NCI-H1417 (cell line): ENCODE measurements around the gene FBN1.

ENCODE experiments used
- DNase-seq, 3 experiments: peaks; one replicate each; lab custom pipeline; 2025; lab: John Stamatoyannopoulos, UW

Gene FBN1

DNA sequence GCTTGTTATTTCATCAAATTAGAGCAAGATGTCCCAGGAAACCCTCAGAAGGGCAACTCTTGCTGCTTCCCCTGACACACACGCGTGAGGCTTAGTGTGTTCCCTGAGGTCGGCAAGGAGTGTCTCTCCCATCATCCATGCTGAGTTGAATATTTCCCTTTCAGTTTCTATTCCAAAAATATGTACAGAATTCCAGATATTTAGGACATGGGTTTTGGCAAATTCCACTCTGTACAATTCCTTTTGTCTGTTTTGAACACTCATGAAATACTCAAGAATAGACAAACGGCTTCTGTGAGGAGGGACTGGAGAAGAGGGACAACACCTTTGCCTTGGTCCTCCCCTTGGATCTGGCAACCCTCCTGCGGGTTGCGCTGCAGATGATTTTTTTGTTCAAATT, 176.2 kb downstream of the FBN1 start:
- DNase-seq = no peak

DNA sequence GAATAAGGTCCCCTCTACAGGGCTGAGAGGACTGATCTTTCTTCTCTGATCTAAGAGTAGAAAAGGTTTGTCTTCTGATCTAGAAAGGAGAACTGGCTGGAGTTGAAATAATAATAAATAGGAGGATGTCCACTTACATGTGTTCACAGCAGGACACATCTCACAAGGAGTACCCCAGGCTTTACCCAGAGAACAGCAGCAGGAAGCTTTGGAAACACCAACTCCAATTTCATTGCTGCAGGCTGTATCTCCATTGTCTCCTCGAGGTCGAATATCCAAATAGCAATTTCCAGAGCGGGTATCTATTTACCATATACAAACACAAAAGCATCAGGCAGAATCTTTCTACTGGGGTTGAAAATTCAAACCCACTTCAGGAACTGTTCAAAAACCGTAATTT, 177.7 kb downstream of the FBN1 start:
- DNase-seq = peak in 1 of 3 experiments; percentile 24

DNA sequence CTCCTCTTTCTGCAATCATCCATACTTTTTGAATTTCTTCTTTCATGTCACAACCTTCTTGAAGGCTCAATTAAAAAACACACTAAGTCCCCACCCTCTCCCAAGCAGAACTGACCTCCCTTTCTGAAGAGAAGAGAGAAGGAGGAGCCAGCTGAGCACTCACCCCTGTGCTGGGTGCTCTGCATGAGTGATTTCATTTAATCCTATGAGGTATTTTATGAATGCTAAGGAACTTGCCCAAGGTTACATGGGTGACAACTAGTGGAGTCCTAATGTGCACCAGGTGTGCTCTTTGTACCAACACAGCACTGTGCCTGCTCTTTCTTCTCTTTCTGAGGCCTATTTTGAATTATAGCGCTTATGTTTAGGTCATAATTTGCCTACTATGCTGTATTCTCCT, 178.7 kb downstream of the FBN1 start:
- no peak for DNase-seq

DNA sequence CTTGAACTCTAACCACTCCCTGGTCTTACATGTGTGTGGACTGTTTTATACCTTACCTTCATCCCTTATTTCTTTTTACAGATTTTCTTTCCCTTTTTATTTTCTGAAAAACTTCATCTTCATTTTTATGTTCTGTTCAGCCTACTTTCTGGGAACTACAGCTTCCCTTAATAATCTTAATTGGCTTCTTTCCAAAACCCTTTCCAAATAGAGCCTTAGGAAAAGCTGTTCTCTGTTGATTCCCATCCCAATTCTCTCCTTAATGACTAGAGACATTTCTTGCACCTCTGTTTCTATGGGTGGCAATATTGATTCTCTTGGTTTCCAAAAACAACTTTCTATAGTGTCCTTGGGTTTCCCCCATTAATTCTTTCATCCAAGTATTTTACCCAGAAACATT, 179.4 kb downstream of the FBN1 start:
- no peak for DNase-seq

DNA sequence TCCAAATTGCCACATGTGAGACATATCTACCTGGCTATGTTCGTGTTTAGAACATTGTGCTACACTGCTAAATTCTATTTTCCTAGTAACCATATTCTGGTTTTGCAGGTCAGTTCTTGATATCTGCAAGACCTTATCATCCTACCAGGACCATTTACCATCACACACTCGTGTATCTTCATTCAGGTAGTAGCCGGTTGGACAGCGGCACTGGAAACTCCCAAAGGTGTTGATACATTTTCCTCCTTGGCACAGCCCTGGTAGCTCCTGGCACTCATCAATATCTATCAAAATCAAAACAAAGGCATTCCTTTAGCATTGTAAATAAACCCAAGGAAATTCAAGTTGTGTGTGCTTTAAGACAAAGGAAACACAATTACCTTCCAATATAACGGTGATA, 180.1 kb downstream of the FBN1 start:
- no peak for DNase-seq

DNA sequence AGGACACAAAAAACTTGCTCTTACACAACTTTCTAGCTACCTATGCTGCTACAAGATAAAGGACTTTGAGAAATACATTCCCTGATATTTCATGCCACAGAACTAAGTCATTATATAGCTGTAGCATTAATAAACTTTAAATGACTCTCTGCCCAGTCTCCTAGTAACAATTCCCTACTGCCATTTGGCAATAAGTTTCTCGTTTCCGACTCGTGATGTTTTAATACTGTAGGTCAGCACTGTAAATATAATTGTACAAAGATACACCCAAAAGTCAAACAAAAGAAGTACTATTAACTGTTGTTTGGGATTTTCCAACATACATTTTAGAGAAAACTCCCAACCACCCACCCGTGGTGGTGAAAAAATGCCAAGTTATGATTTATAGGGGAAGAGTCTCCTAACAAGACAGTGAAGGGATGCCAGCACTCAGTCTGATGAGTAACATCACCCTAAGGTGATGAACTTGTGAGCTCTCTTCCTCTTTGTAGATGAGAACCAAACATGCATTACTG, 182.1 kb downstream of the FBN1 start:
- no peak for DNase-seq

DNA sequence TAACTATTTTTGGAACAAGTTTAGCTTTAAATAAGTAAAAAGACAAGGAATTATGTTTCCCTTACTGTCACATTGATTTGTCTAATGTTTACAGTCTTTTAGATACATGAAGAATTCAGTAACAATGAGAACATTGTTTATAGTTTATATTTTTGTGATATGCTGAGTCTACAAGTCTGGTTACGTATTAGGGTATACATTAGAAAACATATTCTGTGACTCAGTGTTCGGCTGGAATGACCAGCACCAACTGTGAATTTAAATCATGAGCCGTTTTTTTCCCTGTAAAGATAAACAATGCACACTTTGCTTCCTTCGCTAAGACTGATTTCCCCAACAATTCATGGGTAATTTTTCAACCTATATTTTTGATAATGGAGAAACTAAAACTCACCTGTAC, 182.8 kb downstream of the FBN1 start:
- DNase-seq = no peak

DNA sequence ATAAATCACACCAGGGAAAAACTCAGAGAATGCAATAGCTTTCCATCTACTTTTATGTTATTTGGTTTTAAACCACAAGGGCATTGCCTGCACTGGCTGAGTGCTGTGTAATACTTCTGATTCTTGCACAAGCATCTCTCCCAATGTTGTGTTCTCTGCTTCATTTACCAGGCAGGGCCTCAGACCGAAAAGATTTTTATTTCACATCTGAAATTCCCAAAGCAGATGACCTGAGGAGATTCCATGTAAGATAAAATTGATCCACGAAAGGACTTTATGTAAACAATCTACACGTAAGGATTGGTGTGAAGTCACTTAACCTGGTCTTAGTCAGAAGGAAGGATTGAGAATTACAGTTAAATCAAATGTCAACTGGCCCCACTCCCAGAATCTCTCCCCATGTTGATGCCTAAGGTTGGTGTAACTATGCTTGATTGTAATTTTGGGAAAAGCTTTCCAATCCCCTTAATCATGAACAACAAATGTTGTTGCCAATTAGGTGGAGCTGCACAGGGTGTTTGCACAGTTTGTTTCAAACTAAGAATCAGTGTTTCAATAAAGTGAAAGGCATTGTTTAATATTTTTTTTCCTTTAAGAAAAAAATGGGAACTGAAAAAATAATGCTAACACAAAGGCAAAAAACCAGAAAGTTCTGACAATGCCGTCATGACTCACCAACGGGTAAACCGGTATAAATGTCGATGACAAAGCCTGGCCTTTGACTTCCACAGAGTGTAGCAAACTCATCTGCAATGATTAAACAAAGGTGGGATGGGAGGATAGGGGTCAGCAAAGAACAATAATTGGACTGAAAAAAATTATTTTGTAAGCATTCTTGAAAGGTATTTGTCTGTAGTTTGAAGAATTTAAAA, 185.7 kb downstream of the FBN1 start:
- DNase-seq = no peak

DNA sequence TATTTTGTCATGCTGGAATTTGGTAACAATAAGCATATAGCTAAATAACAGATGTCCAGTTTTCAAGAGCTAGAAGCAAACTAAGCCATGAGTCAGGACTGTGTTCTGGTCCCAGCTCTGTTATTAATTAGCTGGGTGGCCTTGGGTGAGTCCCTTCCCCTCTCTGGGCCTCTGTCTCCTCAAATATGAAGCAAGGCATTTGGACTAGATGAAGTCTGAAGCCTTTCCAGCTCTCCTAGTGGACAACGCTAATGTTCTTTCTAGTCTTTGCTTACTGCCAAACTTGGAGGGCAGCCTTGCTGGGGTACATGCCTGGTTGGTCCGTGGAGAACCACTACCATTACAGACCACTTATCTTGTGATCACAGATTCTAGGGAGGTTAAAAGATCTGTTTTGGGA, 186.6 kb downstream of the FBN1 start:
- DNase-seq = no peak

DNA sequence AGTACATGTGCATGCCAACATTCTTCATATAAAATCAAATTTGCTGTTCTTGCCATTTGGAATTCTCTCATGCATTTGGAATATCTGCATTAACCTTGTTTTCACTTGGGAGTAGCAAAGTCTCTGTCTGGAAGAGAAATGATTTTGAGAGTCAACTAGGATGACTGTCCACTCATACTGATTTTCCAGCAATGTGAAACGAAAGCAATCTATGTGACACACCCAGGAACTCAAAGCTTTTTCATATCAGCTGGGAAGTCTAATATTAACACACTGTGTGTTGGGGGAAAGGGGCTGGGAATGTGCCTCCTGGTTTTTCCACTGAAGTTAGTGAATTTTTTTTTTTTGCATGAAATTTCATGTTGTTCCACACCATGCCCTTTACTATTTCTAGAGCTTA, 189.4 kb downstream of the FBN1 start:
- DNase-seq = no peak

DNA sequence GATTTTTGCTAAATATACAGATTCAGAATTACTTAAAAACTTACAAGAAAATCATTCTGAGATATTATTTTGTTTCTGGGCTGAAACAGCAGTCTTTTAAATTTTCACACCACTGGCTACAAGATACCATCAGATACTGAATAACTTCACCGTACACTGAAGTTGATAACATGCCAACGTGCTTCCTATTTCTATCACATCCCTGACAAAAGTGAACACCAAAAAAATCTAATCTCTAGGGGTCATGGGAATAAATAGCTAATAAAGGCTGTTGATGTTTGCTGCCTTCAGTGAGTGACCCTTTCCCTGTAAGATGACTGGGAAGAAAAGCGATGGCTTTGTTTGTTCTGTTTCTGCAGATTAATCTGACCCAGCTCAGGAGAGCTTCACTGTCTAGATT, 193.8 kb downstream of the FBN1 start:
- DNase-seq = no peak

DNA sequence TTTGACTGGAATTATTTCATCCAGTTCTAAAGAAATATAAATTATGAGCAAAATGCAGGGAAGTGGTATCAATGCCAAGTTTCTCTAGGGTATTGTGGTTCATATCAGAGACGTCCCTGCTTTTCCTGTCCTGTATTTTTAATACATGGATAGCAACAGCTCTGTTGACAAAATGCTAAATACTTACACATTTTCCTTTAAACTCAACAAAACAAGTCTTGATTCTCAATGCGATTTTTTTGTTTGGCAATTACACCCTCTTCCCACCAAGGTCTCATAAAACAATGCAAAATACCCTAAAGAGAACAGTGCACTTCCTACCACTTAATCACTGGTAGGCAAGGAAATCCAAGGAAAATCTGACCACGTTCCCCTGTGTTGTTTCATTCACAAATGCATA, 194.3 kb downstream of the FBN1 start:
- DNase-seq = no peak

DNA sequence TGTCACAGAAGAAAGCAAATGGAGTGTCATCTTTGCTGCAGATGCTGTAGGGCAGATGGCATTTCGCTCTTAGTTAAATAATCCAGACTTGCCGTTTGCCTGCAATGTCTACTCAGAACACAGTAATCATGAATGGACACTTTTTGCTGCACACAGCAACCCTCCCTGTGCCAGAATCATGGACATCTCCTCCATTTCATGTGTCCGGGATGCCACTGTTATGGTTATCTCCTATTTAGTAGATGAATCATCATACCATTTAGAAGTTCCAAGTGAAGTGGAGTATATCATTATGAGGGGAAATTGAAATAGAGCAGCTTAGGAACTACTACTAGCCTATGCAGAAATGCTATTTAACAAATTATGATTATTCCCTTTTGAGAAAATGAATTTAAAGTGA, 195.8 kb downstream of the FBN1 start:
- DNase-seq = no peak

DNA sequence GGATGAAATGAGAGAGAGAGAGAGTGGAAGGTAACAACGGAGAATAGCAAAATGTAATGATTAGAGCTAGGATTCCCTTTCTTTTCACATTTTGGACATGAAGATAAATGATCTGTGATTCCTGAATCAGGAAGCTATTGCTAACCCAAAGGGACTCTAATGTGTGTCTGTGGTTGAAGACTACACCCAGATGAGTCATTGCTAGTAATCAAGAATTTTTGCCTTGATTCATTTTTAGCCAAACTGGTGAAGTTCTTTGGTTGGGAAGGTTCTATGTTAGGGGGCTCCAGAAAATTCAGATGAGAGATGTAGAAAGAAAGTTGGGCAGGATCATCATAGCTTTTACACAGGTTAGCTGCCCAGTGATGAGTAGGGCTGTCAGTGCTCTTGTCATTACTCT, 197.9 kb downstream of the FBN1 start:
- no peak for DNase-seq

DNA sequence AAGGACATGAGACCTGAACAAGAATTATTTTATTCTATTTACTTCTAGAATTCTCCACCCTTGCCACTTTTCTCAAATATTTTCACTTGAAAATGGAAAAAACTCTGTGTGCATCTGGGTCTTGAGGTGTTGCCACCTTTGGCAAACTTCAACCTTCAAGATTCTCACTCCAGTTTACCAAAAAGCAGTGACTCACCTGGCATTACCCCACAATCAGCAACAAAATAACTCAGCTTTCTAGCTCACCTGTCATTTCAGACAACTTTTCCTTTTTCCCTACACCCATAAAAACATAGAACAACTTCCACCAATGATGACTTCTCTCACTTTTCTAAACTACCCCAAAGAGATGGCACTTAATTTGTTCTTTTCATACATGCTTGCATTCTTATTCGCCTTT, 198.5 kb downstream of the FBN1 start:
- no peak for DNase-seq

DNA sequence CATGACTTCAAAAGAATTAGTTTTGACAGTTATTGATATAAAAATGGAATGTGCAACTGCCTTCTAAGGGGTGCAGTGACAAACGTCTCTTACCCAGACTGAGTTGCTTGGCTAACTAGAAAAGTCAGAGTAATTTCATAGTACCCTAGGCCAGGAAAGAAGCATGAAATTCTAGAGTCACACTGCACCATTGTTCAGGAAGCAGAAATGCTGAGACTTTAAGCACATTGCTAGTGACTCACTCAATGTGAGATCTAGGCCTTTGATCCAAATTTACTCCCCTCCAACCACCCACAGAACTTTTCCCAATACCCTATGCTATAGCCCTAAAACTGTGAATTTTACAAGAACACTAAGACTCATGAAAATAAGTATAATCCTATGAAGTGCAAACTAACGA, 203.5 kb downstream of the FBN1 start:
- no peak for DNase-seq

DNA sequence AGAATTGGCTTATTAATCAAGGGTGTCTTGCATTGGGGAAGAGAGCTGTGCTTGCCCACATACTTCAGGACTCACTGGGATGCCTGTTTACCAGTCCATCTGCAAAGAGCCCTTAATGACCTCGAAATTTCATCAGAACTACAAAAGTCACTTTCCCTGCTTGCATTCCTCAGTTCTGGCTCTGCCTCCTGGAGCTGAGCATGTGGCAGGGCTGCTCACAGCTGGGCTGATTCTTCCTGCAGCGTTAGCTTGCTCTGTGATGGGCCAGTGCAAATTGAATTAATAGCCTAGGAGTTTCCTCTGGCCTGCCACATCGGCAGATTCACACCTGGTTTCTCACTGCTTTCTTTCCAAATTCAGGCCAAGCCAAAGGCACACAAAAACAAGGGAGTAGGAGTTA, 205.4 kb downstream of the FBN1 start:
- no peak for DNase-seq

DNA sequence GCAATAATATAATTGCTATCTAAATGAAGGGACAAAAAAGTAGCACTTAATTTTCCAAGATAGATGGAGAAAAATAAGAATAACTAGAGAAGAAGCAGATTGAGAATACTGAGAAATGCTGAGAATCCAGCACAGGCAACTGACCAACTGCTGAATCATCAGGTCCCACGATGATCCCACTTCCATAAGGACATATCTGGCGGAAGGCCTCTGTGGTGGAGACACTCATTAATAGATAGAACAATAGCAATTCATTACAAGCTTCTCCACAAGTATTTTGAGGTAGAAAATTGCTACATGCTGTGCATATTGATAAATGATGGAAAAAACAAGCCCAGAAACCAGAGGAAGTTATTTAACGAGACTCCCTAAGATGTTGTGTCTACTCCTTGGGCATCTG, 208.3 kb downstream of the FBN1 start:
- no peak for DNase-seq

DNA sequence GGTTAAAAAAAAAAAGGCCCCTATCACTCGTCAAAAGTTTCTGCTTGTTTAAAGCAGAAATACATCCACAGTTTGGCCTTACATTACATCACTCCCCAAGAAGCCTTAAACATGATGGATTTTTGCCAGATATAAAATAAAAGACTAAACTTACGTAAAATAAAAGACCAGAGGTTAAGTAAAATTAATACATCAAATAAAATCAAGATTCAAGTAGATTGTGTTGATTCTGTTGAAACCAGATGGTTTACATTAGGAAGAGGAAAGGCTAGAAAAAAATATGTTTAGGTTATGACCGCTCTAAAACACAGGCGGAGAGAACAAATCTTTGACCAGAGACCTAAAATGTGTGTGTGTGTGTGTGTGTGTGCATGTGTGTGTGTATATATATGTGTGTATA, 210.2 kb downstream of the FBN1 start:
- no peak for DNase-seq

DNA sequence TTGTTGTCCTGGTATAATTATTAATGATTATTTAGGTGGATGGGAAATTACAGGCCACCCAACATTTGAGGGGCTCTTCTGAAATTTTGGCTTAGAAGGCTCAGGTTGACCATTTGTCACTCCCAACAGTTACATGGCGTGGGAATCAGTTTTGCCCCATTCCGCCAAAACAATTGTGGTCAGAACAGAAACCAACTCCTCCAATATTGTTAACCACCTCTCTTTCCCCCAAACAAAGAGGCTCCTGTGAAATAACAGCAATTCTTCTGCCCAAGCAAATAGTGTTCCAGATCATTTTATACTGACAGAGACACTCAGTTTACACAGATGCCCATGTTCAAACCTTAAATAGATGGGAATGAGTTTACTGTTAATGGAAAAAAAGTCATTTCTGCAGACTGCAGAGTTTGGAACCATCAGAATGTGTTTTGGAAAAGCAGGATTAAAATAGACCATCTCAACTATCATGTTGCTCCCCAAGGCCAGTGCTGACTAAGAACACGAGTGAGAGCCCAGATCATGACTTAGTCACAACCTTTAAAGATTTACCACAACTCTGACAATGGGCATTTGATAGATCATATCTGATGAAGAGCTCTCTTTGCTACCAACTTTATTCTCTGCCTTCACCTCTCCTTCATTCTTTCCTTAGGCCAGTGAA, 212.2 kb downstream of the FBN1 start:
- DNase-seq = no peak

DNA sequence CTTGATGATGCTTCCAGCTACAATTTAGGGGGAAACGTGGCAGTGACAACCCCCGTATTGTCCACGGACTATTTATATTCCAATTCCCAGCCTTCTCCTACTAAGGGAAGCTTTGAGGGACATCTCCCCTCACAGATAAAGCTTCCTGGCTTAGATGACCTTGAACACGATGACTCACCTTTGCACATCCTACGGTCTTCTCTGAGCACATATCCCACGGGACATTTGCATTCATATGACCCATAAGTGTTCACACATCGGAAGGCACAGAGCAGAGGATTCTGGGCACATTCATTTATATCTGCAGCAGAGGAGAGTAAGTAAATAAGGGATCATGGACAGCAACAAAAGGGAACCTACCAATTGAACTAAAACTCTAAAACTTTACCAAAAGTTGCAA, 212.8 kb downstream of the FBN1 start:
- no peak for DNase-seq

DNA sequence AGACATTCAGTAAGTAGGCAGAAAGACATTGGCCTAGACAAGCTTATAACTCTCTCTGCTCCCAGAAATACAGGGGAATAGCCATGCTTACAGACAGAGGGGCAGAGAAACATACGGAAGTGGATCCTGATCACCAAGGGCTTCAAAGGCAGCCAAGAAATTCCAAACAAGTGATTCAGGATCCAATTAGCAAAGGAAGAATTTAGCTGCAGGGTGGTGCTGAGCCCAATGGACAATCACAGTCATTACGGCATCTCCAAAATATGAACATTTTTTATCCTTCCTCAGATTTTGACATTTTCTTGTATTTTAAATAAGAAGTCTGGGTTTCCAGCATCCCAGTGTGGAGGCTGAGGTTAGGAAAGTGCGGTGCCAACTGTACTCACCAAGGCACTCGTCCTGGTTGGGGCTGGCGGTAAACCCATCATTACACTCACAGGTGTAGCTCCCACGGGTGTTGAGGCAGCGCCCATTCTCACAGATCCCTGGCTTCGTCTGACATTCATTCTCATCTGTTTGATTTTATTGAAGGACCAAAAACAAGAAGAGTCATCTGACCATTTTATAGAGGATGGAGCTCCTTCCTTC, 217.5 kb downstream of the FBN1 start:
- no peak for DNase-seq

DNA sequence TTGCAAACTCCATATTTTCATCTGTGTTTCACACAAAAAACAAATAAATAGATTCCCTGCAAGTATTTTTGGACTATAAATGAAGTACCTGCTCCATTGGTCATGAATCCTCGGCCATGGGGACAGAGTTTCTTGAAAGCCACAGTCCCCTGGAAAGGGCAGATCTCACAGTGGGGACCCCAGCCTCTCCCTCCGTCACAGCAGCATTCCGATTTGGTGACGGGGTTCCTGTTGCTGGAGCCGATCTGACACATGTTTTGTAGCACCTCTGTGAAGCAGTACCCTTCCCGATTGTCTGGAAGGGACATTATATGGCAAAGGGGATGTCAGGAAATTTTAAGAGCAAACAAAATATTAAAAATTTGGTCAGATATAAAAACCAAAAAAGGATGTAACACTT, 218.0 kb downstream of the FBN1 start:
- DNase-seq = no peak
